ENCODE data around the gene CCDC117. TPM values are rescaled to one million over a fixed set of nuclear protein-coding genes. Genes with fewer than 3 reads are reported as not detected.
"Not testable (repeated sequence)": the region's sequence is repeated elsewhere in the genome, so short reads cannot be mapped to it uniquely, and the experiment has no call there.

CCDC117 gene
- total RNA-seq, 1 donor from 2014 or later = 36.5 TPM

GRCh38 chr22:28736301-28737155, 36.0 kb upstream of the CCDC117 start:
- Mint-ChIP-seq H3K27ac (ENCODE audit: unreplicated experiment) (no peak overlapping the region), H3K9me3 (no peaks in the 10 kb centered on the region), H3K36me3 (ENCODE audit: low read depth) (no peaks in the 10 kb centered on the region), H3K4me3 (peak overlapping the region; percentile 38), H3K4me1 (peaks cover 30% of the 10 kb centered on the region), H3K27me3 (ENCODE audit: low read depth) (no peaks in the 10 kb centered on the region)
- no peak for TF ChIP-seq CTCF (conservative IDR thresholded peaks at IDR 0.05)
- no peak for DNase-seq (ENCODE audit: low read depth, low spot score)

- peak overlapping the region; percentile 31 for H3K4me3 Mint-ChIP-seq
- TF ChIP-seq CTCF (conservative IDR thresholded peaks at IDR 0.05) = no peak
- no peak overlapping the region for H3K27ac Mint-ChIP-seq (ENCODE audit: unreplicated experiment)
- no peaks in the 10 kb centered on the region for H3K36me3 Mint-ChIP-seq (ENCODE audit: low read depth)
- no peaks in the 10 kb centered on the region for H3K27me3 Mint-ChIP-seq (ENCODE audit: low read depth)
- no peak for DNase-seq (ENCODE audit: low read depth, low spot score)
- H3K9me3 Mint-ChIP-seq = no peaks in the 10 kb centered on the region
- H3K4me1 Mint-ChIP-seq = peaks cover 39% of the 10 kb centered on the region
These were observed 34.8 kb upstream of the CCDC117 start for GRCh38 chr22:28737701-28738100.

- Mint-ChIP-seq H3K4me3 (peak overlapping the region; percentile 31), H3K4me1 (peaks cover 51% of the 10 kb centered on the region)
- not testable (repeated sequence) for H3K27me3 Mint-ChIP-seq (ENCODE audit: low read depth); H3K9me3 Mint-ChIP-seq; H3K36me3 Mint-ChIP-seq (ENCODE audit: low read depth); DNase-seq (ENCODE audit: low read depth, low spot score); H3K27ac Mint-ChIP-seq (ENCODE audit: unreplicated experiment)
These were observed 33.6 kb upstream of the CCDC117 start for GRCh38 chr22:28738876-28739275.

GRCh38 chr22:28741200-28741784, 31.2 kb upstream of the CCDC117 start:
- no peak for TF ChIP-seq CTCF (conservative IDR thresholded peaks at IDR 0.05)
- Mint-ChIP-seq H3K27me3 (ENCODE audit: low read depth) (no peaks in the 10 kb centered on the region), H3K27ac (ENCODE audit: unreplicated experiment) (peak overlapping the region; percentile 75), H3K36me3 (ENCODE audit: low read depth) (no peaks in the 10 kb centered on the region), H3K9me3 (no peaks in the 10 kb centered on the region), H3K4me1 (peaks cover 49% of the 10 kb centered on the region), H3K4me3 (peak overlapping the region; percentile 97)
- DNase-seq (ENCODE audit: low read depth, low spot score) = no peak

- H3K27ac Mint-ChIP-seq (ENCODE audit: unreplicated experiment) = peak within 1 kb of the TSS; percentile 89
- no peaks in the 10 kb centered on the region for H3K36me3 Mint-ChIP-seq (ENCODE audit: low read depth)
- H3K4me3 Mint-ChIP-seq = peak within 1 kb of the TSS; percentile 97
- peaks cover 42% of the 10 kb centered on the region for H3K4me1 Mint-ChIP-seq
- TF ChIP-seq CTCF (conservative IDR thresholded peaks at IDR 0.05) = no peak
- no peaks in the 10 kb centered on the region for H3K9me3 Mint-ChIP-seq
- peak; percentile 93 for DNase-seq (ENCODE audit: low read depth, low spot score)
- H3K27me3 Mint-ChIP-seq (ENCODE audit: low read depth) = no peaks in the 10 kb centered on the region
These were observed 30.5 kb upstream of the CCDC117 start, which contains the start of the genes CHEK2 and HSCB for GRCh38 chr22:28741785-28742561. TSS of gene CHEK2 (minus strand) at chr22:28741820. CDS start at chr22:28734721, 7,099 bp downstream. TSS of gene HSCB (plus strand) at chr22:28742039. CDS start at chr22:28742096, 57 bp downstream.
